ENCODE results near the gene CTU1.

Gene CTU1

DNA sequence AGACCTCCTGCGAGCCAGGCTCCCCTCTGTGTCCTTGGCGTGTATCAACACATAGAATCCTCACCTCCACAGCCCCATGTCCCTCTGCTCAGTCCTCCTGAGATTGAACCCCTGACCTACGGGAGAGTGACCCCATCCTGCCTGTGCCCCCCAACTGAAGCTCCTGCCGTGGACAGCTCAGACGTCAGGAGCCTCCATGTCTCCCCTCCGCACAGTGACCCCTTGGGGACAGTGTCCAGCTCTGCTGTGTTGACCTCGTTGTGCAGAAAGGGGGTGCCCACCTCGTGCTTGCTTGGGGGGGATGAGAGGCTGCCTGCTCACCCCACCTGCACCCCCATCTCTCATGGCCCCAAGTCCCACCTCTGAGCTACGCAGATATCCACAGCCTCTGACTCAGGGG, 16.0 kb upstream of the CTU1 start:
- ATAC-seq (ENCODE audit: low read depth), result no peak

DNA sequence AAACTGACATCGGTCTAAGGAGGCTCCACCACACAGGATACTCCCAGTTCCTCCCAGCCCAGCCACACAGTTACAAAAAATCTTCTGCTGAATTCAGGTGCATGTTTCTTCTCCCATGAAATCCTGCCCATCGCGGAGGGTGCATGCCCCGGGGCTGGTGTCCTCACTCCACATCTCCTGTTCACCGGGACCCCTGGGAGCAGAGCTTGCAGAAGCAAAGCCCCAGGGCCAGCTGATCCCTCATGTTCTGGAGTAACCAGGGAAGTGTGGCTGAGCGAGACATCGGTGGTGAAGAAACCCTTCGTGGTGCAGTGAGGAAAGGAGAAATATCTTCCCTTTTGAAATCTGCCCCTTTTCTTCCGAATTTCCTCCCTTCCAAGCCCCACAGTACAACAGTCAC, 15.6 kb upstream of the CTU1 start:
- no peak for ATAC-seq (ENCODE audit: low read depth)
- Histone ChIP-seq H3K27me3 (ENCODE audit: insufficient read depth, poor library complexity, severe bottlenecking) (no peaks in the 10 kb centered on the region), H3K4me1 (ENCODE audit: insufficient read depth, poor library complexity, severe bottlenecking) (no peaks in the 10 kb centered on the region), H3K4me3 (ENCODE audit: severe bottlenecking) (no peak overlapping the region), H3K36me3 (ENCODE audit: low read depth) (no peaks in the 10 kb centered on the region), H3K9me3 (ENCODE audit: severe bottlenecking) (no peaks in the 10 kb centered on the region), H3K27ac (ENCODE audit: poor library complexity, severe bottlenecking) (no peak overlapping the region)
- no peak for DNase-seq (ENCODE audit: low spot score)
- TF ChIP-seq, protein P1, sequence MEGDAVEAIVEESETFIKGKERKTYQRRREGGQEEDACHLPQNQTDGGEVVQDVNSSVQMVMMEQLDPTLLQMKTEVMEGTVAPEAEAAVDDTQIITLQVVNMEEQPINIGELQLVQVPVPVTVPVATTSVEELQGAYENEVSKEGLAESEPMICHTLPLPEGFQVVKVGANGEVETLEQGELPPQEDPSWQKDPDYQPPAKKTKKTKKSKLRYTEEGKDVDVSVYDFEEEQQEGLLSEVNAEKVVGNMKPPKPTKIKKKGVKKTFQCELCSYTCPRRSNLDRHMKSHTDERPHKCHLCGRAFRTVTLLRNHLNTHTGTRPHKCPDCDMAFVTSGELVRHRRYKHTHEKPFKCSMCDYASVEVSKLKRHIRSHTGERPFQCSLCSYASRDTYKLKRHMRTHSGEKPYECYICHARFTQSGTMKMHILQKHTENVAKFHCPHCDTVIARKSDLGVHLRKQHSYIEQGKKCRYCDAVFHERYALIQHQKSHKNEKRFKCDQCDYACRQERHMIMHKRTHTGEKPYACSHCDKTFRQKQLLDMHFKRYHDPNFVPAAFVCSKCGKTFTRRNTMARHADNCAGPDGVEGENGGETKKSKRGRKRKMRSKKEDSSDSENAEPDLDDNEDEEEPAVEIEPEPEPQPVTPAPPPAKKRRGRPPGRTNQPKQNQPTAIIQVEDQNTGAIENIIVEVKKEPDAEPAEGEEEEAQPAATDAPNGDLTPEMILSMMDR (IDR thresholded peaks at IDR 0.05; ENCODE audit: poor library complexity, severe bottlenecking), result no peak

More for the DNA sequence above, 16.0 kb upstream of the CTU1 start:
- no peak overlapping the region for H3K4me3 ChIP-seq (ENCODE audit: severe bottlenecking)
- H3K27ac ChIP-seq (ENCODE audit: poor library complexity, severe bottlenecking), result no peak overlapping the region
- TF ChIP-seq, protein P1 (IDR thresholded peaks at IDR 0.05; ENCODE audit: poor library complexity, severe bottlenecking), result no peak
- no peaks in the 10 kb centered on the region for H3K4me1 ChIP-seq (ENCODE audit: insufficient read depth, poor library complexity, severe bottlenecking)
- no peaks in the 10 kb centered on the region for H3K36me3 ChIP-seq (ENCODE audit: low read depth)
- H3K27me3 ChIP-seq (ENCODE audit: insufficient read depth, poor library complexity, severe bottlenecking), result no peaks in the 10 kb centered on the region
- no peak for DNase-seq (ENCODE audit: low spot score)
- no peaks in the 10 kb centered on the region for H3K9me3 ChIP-seq (ENCODE audit: severe bottlenecking)

DNA sequence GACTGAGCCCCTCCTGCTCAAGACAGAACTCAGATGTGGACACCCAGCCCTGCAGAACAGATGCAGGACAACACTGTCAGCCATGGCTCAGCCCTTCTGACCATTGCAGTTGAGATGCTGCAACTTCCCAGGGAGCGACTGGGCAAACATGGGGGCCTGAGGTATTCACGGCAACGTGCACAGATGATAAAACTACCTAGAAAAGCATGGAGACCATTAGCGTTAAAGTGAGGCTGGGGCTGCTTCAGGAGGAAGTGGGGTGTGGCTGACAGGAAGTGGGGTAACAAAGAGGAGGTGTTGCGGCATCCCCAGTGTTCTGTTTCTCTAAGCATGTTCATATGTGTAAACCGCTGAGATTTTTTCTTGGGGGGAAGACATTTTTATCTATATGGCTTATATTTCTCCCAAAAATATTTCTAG, 15.2 kb upstream of the CTU1 start:
- no peaks in the 10 kb centered on the region for H3K9me3 ChIP-seq (ENCODE audit: severe bottlenecking)
- H3K4me3 ChIP-seq (ENCODE audit: severe bottlenecking), result no peak overlapping the region
- H3K27ac ChIP-seq (ENCODE audit: poor library complexity, severe bottlenecking), result no peak overlapping the region
- H3K36me3 ChIP-seq (ENCODE audit: low read depth), result no peaks in the 10 kb centered on the region
- no peaks in the 10 kb centered on the region for H3K4me1 ChIP-seq (ENCODE audit: insufficient read depth, poor library complexity, severe bottlenecking)
- no peaks in the 10 kb centered on the region for H3K27me3 ChIP-seq (ENCODE audit: insufficient read depth, poor library complexity, severe bottlenecking)
- DNase-seq (ENCODE audit: low spot score) (no peak), ATAC-seq (ENCODE audit: low read depth) (no peak)
- TF ChIP-seq, protein P1 (IDR thresholded peaks at IDR 0.05; ENCODE audit: poor library complexity, severe bottlenecking), result no peak

DNA sequence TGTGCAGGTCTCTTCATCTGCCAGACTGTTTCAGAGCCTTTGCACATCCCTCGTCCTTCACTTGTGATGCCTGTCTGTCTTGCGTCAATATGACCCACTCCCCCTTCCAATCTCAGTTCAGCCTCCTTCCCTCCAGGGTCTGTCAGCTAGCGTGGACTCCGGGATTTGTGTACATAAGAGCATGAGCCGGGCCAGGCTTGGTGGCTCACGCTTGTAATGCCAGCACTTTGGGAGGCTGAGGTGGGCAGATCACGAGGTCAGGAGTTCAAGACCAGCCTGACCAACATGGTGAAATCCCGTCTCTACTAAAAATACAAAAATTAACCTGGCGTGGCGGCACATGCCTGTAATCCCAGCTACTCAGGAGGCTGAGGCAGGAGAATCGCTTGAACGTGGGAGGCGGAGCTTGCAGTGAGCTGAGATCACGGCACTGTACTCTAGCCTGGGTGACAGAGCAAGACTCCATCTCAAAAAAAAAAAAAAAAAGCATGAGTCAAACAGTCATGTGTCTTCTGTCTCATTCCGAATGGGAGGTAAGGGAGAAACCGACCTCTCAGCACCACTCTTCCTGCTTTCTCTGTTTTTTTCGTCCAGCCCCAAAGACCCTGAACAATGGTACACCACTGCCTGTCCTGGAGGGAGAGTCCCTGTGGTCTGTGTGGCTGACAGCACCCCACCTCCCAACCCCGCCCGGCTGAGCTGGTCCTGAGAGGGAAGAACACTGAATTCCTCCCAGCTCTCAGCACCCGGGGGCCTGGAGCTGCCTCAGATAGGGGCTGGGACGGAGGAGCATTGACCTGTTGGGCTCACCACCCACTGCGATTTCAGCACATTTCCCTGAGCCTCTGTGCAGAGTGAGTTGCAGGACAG, 14.1 kb upstream of the CTU1 start:
- DNase-seq (ENCODE audit: low spot score) (no peak), ATAC-seq (ENCODE audit: low read depth) (no peak)
- no peak overlapping the region for H3K4me3 ChIP-seq (ENCODE audit: severe bottlenecking)
- no peaks in the 10 kb centered on the region for H3K36me3 ChIP-seq (ENCODE audit: low read depth)
- H3K27me3 ChIP-seq (ENCODE audit: insufficient read depth, poor library complexity, severe bottlenecking), result no peaks in the 10 kb centered on the region
- H3K27ac ChIP-seq (ENCODE audit: poor library complexity, severe bottlenecking), result no peak overlapping the region
- TF ChIP-seq, protein P1 (IDR thresholded peaks at IDR 0.05; ENCODE audit: poor library complexity, severe bottlenecking), result no peak
- H3K4me1 ChIP-seq (ENCODE audit: insufficient read depth, poor library complexity, severe bottlenecking), result no peaks in the 10 kb centered on the region
- H3K9me3 ChIP-seq (ENCODE audit: severe bottlenecking), result no peaks in the 10 kb centered on the region

DNA sequence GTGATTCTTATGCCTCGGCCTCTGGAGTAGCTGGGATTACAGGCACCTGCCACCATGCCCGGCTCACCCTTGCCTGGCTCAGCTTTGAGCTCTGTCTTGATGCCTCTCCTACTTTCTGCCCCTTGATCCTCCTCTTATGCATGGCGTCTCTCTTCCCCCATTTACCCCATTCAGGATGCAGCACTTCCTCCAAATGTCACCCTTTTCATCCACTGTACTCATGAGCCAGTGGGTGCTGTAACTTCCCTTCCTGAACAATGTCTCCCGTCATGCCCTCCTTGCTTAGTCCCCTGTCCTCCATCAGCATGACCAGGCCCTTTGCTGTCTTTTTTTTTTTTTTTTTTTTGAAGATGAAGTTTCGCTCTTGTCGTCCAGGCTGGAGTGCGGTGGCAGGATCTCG, 13.0 kb upstream of the CTU1 start:
- DNase-seq (ENCODE audit: low spot score) (no peak), ATAC-seq (ENCODE audit: low read depth) (no peak)
- Histone ChIP-seq H3K27ac (ENCODE audit: poor library complexity, severe bottlenecking) (no peak overlapping the region), H3K36me3 (ENCODE audit: low read depth) (no peaks in the 10 kb centered on the region), H3K4me3 (ENCODE audit: severe bottlenecking) (no peak overlapping the region), H3K4me1 (ENCODE audit: insufficient read depth, poor library complexity, severe bottlenecking) (no peaks in the 10 kb centered on the region), H3K9me3 (ENCODE audit: severe bottlenecking) (no peaks in the 10 kb centered on the region), H3K27me3 (ENCODE audit: insufficient read depth, poor library complexity, severe bottlenecking) (no peaks in the 10 kb centered on the region)
- TF ChIP-seq, protein P1 (IDR thresholded peaks at IDR 0.05; ENCODE audit: poor library complexity, severe bottlenecking), result no peak

All from RWPE2 (cell line).